GM12892 (cell line): ENCODE results near the gene FAM181B.
A peak's percentile ranks its signal among the peaks of the same experiment; 100 is the strongest.
"Not testable (repeated sequence)": the region's sequence is repeated elsewhere in the genome, so short reads cannot be mapped to it uniquely, and the experiment has no call there.

ENCODE experiments used
- DNase-seq: peaks from one replicate; pipeline ENCODE4 v3.0.0; 2011; ENCODE audit not compliant: insufficient read length
- FAIRE-seq: peaks from 2 replicates; lab custom pipeline; 2011; peaks lifted over from hg19 to GRCh38; lab: Jason Lieb, UNC
- POLR2A ChIP-seq: IDR thresholded peaks from 2 replicates; pipeline ENCODE4 v1.6.1; 2011; ENCODE audit warnings: low read depth, low read length, control low read depth
- POLR2AphosphoS5 ChIP-seq: IDR thresholded peaks from 2 replicates; pipeline ENCODE4 v1.6.1; 2011; ENCODE audit warnings: low read depth, low read length, control low read depth
- TAF1 ChIP-seq: IDR thresholded peaks from 2 replicates; pipeline ENCODE4 v1.6.1; 2011; ENCODE audit warnings: low read depth, mild to moderate bottlenecking, control low read depth, low read length, borderline replicate concordance

Gene FAM181B

DNA sequence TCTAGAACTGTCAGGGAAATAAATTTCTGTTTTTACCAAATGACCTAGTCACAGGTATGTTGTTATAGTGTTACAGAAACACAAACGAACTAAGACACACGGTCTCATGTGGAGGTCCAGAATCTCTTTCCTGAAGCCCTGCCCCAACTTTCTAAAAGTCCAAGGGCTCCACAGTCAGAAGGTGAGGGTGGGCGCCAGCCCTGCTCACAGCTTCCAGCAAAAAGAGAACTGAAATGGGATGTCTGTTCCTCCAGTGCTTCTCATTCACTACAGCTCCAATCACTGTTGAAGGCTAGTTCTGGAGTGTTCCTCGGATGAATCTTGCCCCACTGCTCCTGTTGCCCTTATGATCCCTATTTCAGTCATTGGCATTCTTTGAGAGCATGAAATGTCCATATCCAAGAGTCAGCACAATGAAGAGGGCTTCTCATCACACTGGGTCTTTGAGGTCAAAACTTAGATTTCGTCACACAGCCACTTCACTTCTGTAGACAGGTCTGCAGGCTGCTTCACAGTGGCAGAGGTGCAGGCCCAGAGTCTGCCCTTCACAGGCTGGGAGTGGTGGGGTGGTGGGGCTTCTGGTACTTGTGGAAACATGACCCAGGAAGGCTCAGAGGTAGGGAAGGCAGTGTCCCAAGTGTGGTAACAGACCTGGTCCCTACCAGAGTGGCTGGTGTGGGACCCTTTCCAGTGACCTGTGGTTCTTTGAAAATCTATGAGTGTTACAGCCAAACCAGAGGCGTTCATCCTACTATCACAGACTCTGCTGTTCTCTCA is 34.9 kb downstream of the FAM181B start:
- FAIRE-seq (no peak), DNase-seq (no peak)
- TF ChIP-seq POLR2AphosphoS5, result no peak
- TF ChIP-seq TAF1, result no peak
- TF ChIP-seq POLR2A, result no peak

DNA sequence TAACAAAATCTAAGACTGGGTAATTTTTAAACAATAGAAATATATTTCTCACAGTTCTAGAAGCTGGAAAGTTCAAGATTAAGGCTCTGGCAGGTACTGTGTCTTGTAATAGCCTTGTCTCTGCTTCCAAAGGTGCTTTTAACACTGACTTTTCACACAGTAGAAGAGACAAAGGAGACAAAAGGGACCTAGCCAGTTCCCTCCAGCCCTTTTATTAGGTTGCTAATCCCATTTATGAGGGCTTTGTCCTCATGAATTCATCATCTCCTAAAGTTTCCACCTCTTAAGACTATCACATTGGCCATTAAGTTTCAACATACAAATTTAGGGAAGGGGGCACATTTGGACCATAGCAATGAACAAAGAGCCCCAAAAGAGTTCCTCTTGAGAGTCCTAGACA is 40.7 kb downstream of the FAM181B start:
- DNase-seq, result no peak
- FAIRE-seq, result no peak
- TF ChIP-seq POLR2A (no peak), TAF1 (no peak), POLR2AphosphoS5 (no peak)

DNA sequence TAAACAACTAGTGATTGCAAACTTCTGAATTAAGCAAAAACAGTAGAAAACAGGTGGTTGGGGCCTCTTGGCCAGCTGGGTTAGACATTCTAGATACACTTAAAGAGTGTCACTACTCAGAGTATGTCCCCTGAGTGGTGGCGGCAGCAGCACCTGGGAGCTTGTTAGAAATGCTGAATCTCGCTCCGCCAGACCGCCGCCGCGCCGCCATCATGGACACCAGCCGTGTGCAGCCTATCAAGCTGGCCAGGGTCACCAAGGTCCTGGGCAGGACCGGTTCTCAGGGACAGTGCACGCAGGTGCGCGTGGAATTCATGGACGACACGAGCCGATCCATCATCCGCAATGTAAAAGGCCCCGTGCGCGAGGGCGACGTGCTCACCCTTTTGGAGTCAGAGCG is 44.3 kb downstream of the FAM181B start:
- DNase-seq, FAIRE-seq: not testable (repeated sequence)

DNA sequence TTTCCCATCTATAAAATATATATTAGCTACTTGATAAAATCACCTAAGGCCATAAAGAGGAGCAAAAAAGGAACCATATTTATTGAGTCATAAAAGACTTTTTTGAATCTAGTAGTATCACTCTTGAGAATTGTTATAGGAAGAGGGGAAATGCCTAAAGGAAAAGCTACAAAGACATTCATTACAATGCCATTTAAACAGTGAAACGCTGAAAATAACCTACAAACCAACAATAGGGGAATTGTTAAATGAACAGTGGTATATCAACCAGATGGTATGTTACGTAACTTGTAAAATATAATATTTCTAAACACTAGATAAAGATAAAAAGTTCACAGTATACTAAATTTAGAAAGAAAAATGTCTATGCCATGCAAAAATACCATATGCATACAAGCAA is 47.5 kb downstream of the FAM181B start:
- no peak for FAIRE-seq
- TF ChIP-seq TAF1 (no peak), POLR2AphosphoS5 (no peak), POLR2A (no peak)

GRCh38 chr11:82683029-82683428 is 50.6 kb downstream of the FAM181B start:
- FAIRE-seq (no peak), DNase-seq (no peak)
- no peak for TF ChIP-seq TAF1
- no peak for TF ChIP-seq POLR2A
- no peak for TF ChIP-seq POLR2AphosphoS5

More for the DNA sequence above, 47.5 kb downstream of the FAM181B start:
- no peak for DNase-seq

- peak; percentile 64 for FAIRE-seq
- DNase-seq, result no peak
- TF ChIP-seq POLR2A, result no peak
- no peak for TF ChIP-seq TAF1
- no peak for TF ChIP-seq POLR2AphosphoS5
Measured at GRCh38 chr11:82682003-82682751, 51.5 kb downstream of the FAM181B start.

- no peak for FAIRE-seq
- TF ChIP-seq POLR2AphosphoS5 (no peak), POLR2A (no peak), TAF1 (no peak)
Measured at GRCh38 chr11:82680252-82680651, 53.4 kb downstream of the FAM181B start.

More at GRCh38 chr11:82680252-82680651, 53.4 kb downstream of the FAM181B start:
- no peak for DNase-seq
